VCaP (cell line): ENCODE results near the gene PHOX2B.

Experiments
- H3K27ac ChIP-seq: fragments of 450-650 bp; 2 replicates; pipeline ENCODE4 v1.5.1; 2017
- TF ChIP-seq, protein P1 (sequence below): fragments of 450-650 bp; conservative IDR thresholded peaks from 2 replicates; pipeline ENCODE4 v1.5.1; 2017; ENCODE audit warnings: mild to moderate bottlenecking, moderate library complexity

Gene PHOX2B

DNA sequence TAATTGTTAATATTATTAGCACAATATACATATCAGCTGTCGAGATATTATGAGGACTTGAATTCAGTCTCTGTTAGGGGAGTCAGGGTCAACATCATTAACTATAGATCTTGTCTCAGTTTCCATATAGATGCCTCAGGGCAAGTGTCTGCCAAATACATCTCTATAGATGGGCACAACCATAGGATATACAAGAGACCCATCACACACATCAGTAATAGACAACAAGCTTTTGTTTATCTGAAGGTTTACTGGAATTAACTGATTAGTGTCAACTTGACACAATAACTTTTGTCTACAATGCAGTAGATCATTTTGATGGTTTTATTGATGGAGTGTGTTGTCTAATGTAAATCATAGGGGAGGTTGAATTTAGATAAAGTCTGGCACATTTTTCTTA, 37.1 kb upstream of the PHOX2B start:
- TF ChIP-seq, protein P1, sequence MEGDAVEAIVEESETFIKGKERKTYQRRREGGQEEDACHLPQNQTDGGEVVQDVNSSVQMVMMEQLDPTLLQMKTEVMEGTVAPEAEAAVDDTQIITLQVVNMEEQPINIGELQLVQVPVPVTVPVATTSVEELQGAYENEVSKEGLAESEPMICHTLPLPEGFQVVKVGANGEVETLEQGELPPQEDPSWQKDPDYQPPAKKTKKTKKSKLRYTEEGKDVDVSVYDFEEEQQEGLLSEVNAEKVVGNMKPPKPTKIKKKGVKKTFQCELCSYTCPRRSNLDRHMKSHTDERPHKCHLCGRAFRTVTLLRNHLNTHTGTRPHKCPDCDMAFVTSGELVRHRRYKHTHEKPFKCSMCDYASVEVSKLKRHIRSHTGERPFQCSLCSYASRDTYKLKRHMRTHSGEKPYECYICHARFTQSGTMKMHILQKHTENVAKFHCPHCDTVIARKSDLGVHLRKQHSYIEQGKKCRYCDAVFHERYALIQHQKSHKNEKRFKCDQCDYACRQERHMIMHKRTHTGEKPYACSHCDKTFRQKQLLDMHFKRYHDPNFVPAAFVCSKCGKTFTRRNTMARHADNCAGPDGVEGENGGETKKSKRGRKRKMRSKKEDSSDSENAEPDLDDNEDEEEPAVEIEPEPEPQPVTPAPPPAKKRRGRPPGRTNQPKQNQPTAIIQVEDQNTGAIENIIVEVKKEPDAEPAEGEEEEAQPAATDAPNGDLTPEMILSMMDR = no peak

DNA sequence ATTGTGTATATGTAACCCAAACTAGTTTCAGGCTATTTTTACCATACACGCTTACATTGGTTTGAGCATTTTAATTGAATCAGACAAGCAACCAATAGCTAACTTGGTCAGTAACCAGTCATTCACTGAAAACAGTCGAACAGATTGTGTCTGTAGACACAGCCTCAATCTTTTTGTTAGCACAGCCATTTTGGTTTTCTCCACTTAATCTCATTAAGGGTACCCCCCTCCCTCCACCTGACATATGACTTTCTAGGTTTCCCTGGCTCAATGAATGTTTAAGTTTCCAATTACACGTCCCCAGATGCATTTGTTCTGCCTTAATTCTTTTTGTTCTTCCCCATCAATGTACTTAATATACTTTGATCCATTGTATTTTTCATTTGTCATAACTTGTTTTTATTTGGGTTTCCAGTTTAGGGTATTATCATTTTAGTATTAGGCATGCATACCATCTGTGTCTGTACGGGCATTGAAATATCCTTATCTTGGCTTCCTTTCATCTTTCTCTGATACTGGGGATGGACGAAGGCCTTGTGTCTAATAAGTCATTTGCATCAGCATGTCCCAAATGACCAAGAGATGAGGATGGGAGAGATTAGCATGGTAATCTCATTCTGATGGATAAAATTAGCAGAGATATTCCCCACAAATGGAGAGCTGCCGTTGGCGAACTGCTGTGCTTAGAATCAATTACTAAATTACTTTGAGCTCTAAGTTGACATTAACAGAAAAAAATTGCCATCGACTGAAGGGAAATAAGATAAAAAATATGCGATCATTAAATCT, 35.9 kb upstream of the PHOX2B start:
- TF ChIP-seq, protein P1 = no peak
- H3K27ac ChIP-seq = no peak overlapping the region

More for the DNA sequence above, 37.1 kb upstream of the PHOX2B start:
- no peak overlapping the region for H3K27ac ChIP-seq

DNA sequence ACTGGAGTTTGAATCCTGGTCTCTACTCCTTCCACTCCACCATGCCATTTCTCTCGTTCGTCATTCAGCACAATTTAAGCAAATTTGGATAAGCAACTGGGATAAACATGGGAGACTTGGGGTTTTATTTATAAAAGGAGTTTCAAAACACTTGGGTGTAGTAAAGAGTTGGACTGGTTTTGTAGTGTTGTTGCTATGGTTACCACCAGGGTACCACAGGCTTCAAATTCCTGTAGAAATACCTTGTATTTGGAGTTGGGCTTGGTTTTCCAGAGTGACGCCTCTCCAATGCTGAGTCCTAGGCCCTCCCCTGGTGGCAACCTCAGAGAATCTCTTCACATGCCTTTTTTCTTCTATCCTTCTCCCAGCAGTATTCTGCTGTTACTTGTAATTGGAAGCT, 27.9 kb upstream of the PHOX2B start:
- H3K27ac ChIP-seq = no peak overlapping the region
- TF ChIP-seq, protein P1 = no peak

DNA sequence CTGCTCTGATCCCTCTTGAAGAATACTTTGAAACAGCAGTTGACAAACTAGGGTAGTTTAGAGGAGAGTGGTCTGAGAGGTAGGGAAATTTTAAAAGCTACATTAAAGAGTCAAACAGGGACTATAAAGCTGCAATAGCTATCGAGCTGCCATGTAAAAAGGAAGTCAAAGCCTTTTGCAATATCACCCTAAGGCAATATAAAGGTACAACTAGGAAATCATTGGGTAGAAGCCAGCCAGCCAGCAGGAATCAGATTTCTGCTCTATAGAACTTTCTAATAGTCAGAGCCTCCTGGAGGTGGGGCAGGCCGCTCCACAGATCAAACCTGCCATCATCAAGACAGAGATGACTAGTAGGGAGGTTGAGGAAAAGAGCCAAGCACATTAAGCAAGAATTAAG, 15.2 kb upstream of the PHOX2B start:
- TF ChIP-seq, protein P1 = no peak
- H3K27ac ChIP-seq = no peak overlapping the region; the same call in 1 of the 2 replicates

DNA sequence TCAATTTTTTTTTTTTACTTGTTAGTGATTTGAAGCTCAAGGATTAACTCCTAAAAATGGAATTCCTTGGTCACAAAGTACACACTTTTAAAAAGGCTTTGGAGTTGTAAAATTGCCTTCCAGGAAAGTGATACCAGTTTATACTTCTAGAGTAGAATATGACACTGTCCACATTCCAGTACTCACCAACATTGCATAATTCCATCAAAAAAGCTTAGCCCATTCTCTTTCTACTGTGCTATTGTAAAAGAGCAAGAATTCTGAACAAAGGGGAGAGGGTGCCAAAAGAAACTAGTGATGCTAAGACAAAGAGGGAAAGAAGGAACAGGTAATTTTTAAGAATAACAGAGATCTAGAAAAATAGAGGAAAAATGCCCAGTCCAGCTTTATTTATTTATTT, 10.4 kb upstream of the PHOX2B start:
- TF ChIP-seq, protein P1 = no peak
- no peak overlapping the region for H3K27ac ChIP-seq

DNA sequence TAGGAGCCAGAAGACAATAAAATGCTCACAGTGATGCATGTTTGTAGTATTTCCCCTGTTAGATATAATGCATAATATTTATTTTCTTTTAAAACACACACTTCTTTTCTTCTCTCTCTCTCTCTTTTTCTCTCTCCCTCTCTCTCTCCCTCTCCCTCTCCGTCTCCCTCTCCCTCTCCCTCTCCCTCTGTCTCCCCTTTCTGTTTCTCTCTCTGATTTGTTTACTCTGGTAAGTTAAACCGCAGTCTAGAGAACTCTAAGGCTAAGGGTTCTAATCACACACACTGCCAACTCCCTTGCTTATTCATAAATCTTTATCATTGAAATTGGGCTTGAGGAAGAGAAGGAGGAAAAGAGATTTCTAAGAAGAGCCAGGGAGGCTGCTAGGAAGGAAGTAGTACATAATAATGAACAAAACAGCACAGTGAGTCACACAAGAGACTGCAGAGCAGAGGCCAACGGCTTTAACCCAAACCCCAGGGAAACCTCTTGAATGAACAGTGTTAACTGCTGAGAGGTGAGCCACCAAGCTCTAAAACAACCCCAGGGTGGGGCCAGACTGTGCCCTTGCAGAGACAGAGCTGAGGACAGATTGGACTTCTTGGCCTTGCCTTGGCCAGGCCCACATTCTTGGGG, 9.1 kb upstream of the PHOX2B start:
- H3K27ac ChIP-seq = no peak overlapping the region
- TF ChIP-seq, protein P1 = no peak

DNA sequence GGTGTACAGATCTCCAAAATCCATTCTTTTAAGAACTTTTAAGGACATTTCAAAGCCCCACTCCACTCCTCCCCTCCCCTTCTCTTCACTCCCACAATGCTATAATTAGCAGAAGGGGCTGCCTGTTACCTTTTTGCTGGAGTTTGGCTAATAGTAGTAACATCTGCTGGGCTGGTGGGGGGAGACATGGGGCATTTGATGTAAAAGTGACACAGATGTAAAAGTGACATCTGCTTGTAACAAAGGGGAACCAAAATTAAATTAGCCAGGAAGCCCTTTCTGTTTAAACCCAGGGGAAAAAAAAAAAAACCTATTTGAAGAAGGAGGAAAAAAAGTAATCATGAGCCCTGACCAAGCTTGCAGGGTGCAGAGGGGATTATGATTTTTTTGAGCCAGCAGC, 5.4 kb upstream of the PHOX2B start:
- no peak overlapping the region for H3K27ac ChIP-seq
- TF ChIP-seq, protein P1 = no peak
